Activated naive CD4-positive, alpha-beta T cell treated with anti-CD3 and anti-CD28 coated beads, Interleukin-2, amount 50 U/mL, for 16 hours (primary cell): Measurements from ENCODE around the gene FAM163A.
"Not testable (repeated sequence)": the region's sequence is repeated elsewhere in the genome, so short reads cannot be mapped to it uniquely, and the experiment has no call there.

Experiments
- DNase-seq: peaks from one replicate; pipeline ENCODE4 v3.0.0-alpha.2; 2020

Gene FAM163A

DNA sequence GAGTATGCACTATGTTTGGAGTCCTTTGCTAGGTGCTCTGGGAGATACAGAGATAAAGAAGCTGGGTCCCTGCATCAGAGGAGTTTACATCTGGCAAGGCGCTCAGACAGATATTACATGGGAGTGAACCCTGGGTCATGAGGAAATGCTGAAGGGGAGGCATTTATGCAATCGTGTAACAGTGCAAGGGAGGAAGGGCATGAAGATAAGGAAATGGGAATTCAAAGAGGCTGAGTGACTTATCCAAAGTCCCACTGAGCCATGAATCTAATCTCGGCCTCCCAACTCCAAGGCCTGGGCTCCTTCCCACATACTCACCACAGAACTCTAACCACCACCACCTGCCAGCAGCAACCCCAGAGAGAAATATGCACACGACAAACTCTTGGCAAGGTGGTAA, 51.6 kb downstream of the FAM163A start:
- no peak for DNase-seq

GRCh38 chr1:179798213-179798863, 55.2 kb downstream of the FAM163A start:
- DNase-seq = no peak

- no peak for DNase-seq
Measured at GRCh38 chr1:179798864-179799516, 55.9 kb downstream of the FAM163A start.

DNA sequence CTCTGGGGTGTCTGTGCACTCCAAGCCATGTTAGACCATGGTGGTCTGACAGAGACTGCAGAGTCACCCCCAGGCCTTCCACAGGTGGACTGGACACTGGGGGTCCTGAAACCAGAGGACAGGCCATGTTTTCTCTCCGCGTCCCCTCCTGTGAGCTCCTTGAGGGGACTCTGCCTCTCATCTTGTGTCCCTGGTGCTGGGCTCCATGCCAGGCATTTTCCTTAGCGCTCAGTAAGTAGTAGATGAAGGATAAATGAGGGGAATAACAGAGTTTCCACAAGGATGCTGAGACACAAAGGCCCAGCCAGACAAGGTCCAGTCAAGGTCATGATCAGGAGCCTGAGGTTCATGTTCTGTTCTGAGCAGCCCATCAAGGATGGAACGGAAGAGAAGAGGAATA, 57.4 kb downstream of the FAM163A start:
- DNase-seq = no peak

GRCh38 chr1:179803104-179803503, 60.0 kb downstream of the FAM163A start:
- DNase-seq = no peak

- no peak for DNase-seq
Measured at GRCh38 chr1:179803918-179804317, 60.8 kb downstream of the FAM163A start.

DNA sequence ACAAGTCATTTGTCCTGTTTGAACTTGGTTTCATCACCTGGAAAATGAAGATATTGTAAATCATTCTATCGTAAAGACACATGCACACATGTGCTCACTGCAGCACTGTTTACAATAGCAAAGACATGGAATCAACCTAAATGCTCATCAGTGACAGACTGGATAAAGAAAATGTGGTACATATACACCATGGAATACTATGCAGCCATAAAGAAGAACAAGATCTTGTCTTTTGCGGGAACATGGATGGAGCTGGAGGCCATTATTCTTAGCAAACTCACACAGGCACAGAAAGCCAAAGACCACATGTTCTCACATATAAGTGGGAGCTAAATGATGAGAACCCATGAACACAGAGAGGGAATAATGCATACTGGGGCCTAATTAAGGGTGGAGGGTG, 61.3 kb downstream of the FAM163A start:
- DNase-seq = not testable (repeated sequence)

DNA sequence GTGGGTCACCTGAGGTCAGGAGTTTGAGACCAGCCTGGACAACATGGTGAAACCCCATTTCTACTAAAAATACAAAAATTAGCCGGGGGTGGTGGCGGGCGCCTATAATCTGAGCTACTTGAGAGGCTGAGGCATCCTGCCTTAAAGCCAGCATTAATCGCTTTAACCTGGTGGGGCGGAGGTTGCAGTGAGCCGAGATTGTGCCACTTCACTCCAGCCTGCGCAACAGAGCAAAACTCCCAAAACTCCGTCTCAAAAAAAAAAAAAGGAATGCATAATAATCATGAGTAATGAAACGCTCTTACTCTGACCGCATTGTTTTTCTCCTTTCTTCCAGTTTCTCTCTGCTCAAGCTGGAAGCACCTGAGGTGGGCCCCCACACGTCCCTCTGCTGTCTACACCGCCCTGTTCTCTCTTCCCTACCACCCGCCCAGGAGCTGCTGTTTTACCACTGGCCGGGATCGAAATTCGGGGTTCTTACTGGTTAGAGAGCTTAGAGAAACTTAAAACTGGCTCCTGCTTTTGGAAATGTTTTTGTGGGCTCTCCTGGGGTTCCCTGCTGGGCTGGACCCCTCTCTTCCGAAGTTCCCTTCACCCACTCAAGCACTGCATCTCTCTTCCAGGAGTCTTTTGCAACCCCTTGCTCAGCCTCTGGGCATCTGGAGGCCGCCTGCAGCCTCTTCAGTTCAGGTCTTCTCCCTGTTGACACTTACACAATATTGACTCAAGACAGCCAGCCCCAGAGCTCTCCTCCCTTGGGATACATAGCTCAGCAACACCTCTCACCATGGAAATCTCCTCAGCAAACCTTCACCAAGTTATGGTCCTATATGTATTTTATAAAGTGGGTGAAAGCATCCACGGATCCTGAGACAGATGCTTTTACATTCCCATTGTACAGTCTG, 62.5 kb downstream of the FAM163A start:
- no peak for DNase-seq

DNA sequence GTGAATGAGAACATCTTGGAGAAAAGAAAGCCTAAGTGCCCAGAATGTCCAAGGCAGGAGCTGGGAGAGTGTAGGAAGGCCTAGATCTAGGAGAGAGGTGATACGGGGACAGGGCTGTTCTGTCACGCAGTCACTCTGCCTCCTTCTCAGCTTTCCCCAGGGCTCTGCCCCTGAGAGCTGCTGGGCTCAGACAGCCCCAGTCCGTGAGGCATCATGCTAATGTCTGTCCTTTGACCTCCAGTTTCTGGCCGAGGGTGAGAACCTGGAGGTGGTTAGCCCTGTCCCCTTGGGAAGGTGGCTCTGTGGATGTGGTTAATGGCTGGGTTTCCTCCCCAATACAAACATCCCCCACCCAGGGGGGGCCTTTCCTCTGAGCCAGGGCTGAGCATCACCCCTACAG, 63.2 kb downstream of the FAM163A start:
- DNase-seq = no peak

DNA sequence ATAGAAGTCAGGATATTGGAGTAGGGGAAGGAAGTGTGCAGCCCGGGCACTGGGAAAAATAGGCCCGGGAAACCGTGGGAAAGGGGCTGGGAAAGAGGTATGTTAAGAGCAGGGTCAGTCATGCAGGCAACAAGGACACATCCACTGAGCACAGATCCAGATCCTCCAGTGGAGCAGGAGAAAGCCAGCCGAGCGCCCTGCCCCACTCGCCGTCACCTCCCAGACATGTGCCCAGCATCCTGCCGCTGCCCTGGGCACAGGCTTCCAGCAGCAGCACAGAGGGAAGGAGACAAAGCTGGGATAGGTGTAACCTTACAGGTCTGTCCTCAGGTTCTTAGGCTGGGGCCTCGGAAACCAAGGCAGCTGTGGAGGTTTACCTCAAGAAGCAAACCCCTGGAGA, 64.2 kb downstream of the FAM163A start:
- no peak for DNase-seq

GRCh38 chr1:179807691-179808485, 64.8 kb downstream of the FAM163A start:
- DNase-seq = no peak

GRCh38 chr1:179808503-179808902, 65.4 kb downstream of the FAM163A start:
- DNase-seq = no peak

DNA sequence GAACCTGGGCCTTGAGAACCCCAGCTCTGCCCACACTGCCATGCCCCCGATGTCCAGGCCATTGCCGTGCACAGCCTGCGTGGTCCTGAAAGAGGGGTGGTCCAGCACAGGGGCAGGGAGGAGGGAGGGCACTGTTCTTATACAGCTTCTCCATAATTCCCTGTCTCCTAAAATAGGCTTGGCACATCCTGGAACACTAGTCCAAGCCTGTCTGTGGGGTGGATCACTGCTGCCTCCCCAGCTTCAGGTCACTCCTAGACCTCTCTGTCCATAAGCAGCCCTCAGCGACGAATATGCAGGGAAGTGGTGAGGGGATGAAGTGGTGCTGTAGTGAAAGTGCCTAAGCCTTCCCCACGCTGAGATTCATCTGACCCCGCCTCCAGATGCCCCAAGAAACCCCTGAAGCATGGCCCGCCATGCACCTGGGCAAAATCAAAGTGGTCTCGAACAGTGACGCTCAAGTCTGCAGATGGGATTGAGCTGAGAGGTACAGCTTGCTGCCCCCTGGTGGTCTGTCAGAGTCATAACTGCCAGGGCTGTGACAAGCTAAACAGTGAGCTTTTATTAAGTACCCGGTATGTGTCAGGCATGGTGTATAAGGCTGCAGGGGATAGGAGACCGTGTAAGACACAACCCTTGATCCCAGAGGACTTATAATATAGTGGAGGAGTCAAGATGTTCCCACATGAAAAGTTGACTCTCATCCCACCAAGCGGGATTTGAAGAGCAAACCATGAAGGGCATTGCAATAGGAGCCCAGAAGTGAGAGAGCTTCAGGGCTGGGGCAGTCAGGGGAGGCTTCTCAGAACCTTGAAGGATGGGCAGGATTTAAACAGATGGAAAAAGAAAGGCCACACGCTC, 66.6 kb downstream of the FAM163A start:
- peak; percentile 65 for DNase-seq

DNA sequence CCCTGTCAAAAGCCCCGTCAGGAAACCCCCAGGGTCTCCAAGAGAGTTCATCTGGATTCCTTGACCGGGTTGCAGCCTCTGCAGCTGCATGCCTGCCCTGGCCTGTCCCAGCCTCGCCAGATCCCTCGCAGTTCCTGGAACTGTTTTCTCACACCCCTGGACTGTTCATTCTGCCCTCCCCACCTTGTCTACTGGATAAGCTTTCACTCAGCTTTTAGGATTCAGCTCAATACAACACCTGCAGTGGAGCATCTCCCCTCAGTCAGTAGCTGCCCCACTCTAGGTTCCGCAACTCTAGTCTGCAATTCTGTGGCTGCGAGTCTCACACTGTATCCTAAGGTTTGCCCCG, 67.2 kb downstream of the FAM163A start:
- DNase-seq = no peak

DNA sequence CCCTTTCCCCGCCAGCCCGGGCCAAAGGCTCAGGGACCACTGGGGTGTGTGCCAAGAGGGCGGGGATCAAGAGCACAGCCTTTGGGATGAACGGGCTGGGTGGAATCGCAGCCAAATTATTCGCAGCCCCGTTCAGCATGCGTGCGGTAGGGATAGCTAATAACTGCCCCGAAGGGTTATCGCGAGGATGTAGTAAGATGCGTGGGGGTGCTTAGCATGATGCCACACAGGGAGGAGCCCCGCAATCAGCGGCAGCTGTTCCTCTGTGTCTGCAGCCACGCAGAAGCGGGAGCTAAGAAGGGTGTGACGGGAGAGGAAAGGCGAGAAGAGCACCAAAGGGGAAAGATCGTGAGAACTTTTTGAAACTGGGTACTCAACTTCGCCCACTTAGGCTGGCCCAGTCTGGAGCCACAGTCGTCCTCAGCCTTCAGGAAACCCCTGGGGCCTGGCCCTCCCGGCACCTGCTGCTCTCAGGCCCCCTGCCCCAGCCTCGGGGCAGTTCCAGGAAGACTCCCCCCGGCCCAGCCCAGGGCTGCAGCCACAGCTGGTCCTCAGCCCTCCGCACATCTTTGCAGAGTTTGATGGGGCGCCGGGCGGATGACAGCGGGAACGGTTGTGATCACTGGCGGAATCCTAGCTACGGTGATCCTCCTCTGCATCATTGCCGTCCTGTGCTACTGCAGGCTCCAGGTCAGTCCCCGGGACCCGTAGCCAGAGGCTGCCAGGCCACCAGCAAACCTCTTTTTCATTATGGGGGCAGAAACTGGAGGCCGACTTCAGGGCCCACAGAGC, 69.6 kb downstream of the FAM163A start:
- no peak for DNase-seq

- no peak for DNase-seq
Measured at GRCh38 chr1:179813626-179814545, 70.8 kb downstream of the FAM163A start.

GRCh38 chr1:179814546-179814838, 71.4 kb downstream of the FAM163A start:
- DNase-seq = no peak

GRCh38 chr1:179815641-179816040, 72.5 kb downstream of the FAM163A start:
- no peak for DNase-seq

DNA sequence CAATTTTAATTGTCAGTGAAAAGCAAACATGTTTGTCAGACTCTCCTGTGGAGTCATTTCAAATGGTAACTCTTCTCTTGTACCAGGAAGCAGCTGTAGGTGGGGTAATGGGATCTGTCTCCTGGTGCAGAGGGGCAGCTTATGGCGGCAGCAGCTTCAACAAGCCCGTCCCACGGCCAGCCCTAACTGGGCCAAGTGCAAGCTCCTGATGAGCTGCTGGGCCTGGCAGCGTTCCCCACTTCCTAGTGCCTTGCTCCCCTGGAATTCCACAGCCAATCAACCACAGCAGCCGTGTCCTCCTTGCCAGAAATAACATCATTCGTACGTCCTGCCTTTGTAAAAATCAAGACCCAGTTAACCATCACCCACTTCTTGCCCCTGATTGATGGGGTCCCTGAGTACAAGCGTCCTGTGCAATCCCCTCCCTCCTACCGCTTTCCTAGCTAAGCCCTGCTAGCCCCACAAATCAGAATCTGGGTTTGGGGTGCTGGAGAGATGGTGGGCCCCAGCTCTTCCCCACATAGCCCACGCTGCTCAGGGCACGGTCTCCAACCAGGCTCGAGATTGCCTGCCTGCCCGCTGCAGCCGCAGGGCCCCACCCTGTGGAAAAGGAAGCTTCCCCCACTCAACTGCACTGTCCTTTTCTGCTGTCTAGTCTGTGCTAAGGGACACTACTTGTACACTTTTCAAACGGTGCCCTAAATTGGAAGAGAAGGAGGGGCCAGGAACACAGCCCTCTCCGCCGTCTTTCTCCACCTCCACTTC, 73.3 kb downstream of the FAM163A start:
- DNase-seq = no peak

DNA sequence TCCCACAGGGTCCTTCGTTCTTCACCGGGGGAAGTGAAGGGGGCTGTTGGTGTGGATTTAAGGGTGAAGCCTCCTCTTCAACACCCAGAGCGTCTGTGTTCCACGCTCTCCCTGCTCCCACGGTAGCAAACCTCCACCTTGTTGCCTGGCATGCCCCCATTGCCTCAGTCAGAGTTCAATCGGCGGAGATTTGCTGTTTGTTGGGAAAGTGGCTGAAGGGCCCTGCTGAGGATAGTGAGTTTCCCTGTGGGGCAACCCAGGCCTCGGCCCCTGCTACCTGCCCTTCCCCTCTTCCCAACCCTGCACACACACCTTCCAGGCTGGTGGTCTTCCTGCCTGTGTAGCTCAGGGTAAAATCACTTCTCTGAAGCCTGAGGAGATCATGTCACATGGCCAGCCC, 74.0 kb downstream of the FAM163A start:
- no peak for DNase-seq
